Activated gamma-delta T cell treated with anti-CD3 and anti-CD28 coated beads, Interleukin-2, amount 50 U/mL, for 16 hours (primary cell): Measurements from ENCODE around the gene KLK4.
"Not testable (repeated sequence)": the region's sequence is repeated elsewhere in the genome, so short reads cannot be mapped to it uniquely, and the experiment has no call there.

Experiments used
- DNase-seq: peaks from one replicate; pipeline ENCODE4 v3.0.0-alpha.2; 2020; ENCODE audit warnings: low read depth

The KLK4 gene

GRCh38 chr19:50912727-50913716 lies 1.8 kb upstream of the KLK4 start:
- no peak for DNase-seq

GRCh38 chr19:50912102-50912599 lies 956 bp upstream of the KLK4 start:
- no peak for DNase-seq

GRCh38 chr19:50910722-50911121 lies 473 bp downstream of the KLK4 start:
- no peak for DNase-seq

GRCh38 chr19:50909240-50910070 lies 1.7 kb downstream of the KLK4 start:
- no peak for DNase-seq

- DNase-seq: no peak
Observed at GRCh38 chr19:50908336-50908735, 2.9 kb downstream of the KLK4 start.

GRCh38 chr19:50906217-50906616 lies 5.0 kb downstream of the KLK4 start:
- peak; percentile 10 for DNase-seq

GRCh38 chr19:50902640-50903039 lies 8.6 kb downstream of the KLK4 start:
- no peak for DNase-seq

GRCh38 chr19:50899569-50899968 lies 11.6 kb downstream of the KLK4 start:
- DNase-seq: no peak

GRCh38 chr19:50898018-50898417 lies 13.2 kb downstream of the KLK4 start:
- no peak for DNase-seq

- no peak for DNase-seq
Observed at GRCh38 chr19:50897612-50898011, 13.6 kb downstream of the KLK4 start.

GRCh38 chr19:50897191-50897607 lies 14.0 kb downstream of the KLK4 start:
- no peak for DNase-seq

GRCh38 chr19:50896591-50897190 lies 14.5 kb downstream of the KLK4 start:
- DNase-seq: no peak

- not testable (repeated sequence) for DNase-seq
Observed at GRCh38 chr19:50896089-50896590, 15.1 kb downstream of the KLK4 start.

- DNase-seq: no peak
Observed at GRCh38 chr19:50894478-50895356, 16.5 kb downstream of the KLK4 start.

GRCh38 chr19:50893047-50893736 lies 18.0 kb downstream of the KLK4 start:
- no peak for DNase-seq

GRCh38 chr19:50891253-50891625 lies 20.0 kb downstream of the KLK4 start:
- no peak for DNase-seq

GRCh38 chr19:50890422-50891252 lies 20.6 kb downstream of the KLK4 start:
- DNase-seq: no peak

- no peak for DNase-seq
Observed at GRCh38 chr19:50889638-50890037, 21.6 kb downstream of the KLK4 start.

- no peak for DNase-seq
Observed at GRCh38 chr19:50882188-50882587, 29.0 kb downstream of the KLK4 start.

- no peak for DNase-seq
Observed at GRCh38 chr19:50880241-50880640, 31.0 kb downstream of the KLK4 start.
